ENCODE data around the gene CABLES2.

Gene CABLES2

DNA sequence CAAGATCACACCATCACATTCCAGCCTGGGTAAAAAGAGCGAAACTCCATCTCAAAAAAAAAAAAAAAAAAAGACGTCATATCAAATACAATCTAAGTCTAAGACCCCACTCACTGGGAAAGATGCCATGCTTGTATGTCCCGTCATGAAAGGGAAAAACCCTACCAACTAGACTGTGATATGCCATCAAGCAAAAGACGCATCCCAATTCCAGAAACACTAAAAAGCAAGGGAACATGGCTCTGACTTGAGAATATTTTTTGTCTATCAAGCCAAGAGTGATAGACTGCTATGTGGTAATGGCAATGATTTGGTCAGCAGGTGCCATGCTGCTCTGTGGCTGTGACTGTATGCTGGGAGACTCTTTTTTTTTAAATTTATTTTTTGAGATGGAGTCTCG lies 63.0 kb downstream of the CABLES2 start:
- Histone ChIP-seq H3K27ac (no peak overlapping the region), H3K4me2 (peak overlapping the region; percentile 70), H3K9ac (no peak overlapping the region), H3K4me3 (no peak overlapping the region), H3K9me3 (peaks cover 13% of the 10 kb centered on the region), H3K36me3 (peaks cover 28% of the 10 kb centered on the region), H3K27me3 (no peaks in the 10 kb centered on the region), H4K20me1 (no peaks in the 10 kb centered on the region), H3K4me1 (peaks cover 62% of the 10 kb centered on the region)
- no peak for TF ChIP-seq Cebpa-rat (IDR thresholded peaks at IDR 0.05)

DNA sequence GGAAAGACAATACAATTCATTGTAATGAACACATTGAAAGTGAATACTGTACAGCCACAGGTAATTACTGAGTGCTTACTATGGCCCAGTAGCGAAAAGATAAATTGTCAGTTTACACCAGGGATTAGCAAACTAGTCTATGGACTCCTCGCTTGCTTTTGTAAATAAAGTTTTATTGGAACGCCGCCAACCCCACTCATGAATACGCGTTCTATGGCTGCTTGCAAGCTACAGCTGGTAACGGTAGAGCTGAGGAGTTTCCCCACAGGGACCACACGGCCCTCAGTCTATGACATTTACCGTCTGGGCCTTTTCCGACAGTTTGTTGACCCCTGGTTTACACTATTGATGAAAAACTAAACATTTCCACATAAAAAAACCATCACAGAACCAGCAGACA lies 64.2 kb downstream of the CABLES2 start:
- peaks cover 74% of the 10 kb centered on the region for H3K4me1 ChIP-seq
- H3K27me3 ChIP-seq, result no peaks in the 10 kb centered on the region
- H3K4me3 ChIP-seq, result no peak overlapping the region
- H3K9me3 ChIP-seq, result peaks cover 6% of the 10 kb centered on the region
- peaks cover 27% of the 10 kb centered on the region for H3K36me3 ChIP-seq
- TF ChIP-seq Cebpa-rat (IDR thresholded peaks at IDR 0.05), result no peak
- H3K9ac ChIP-seq, result no peak overlapping the region
- H4K20me1 ChIP-seq, result peaks cover 10% of the 10 kb centered on the region
- H3K4me2 ChIP-seq, result no peak overlapping the region
- H3K27ac ChIP-seq, result no peak overlapping the region

DNA sequence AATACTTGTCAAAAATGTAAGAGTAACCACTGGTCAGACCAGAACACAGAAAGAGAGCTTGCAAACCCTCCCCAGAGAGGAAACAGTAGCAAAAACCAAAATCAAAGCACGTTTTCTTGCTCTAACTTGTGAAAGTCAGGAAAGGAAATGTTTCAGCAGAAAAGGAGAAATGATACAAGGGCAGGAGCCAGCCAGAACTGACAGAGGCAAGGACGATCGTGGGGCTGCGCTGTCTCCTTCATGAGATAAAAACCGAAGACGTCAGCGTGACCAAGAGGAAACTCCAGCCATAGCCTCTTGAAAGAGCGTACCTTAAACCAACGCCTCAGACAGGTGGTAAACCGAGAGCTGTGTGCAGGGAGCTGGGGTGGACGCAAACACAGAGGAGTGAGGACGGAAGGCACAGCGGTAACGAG lies 67.4 kb downstream of the CABLES2 start:
- H3K9me3 ChIP-seq, result peaks cover 6% of the 10 kb centered on the region
- H4K20me1 ChIP-seq, result peaks cover 36% of the 10 kb centered on the region
- H3K4me1 ChIP-seq, result peaks cover 92% of the 10 kb centered on the region
- H3K27ac ChIP-seq, result peak overlapping the region; percentile 69; the same call in 1 of the 2 replicates
- peaks cover 6% of the 10 kb centered on the region; the same call in 1 of the 2 replicates for H3K36me3 ChIP-seq
- no peak for TF ChIP-seq Cebpa-rat (IDR thresholded peaks at IDR 0.05)
- H3K9ac ChIP-seq, result peak overlapping the region; percentile 65
- H3K27me3 ChIP-seq, result no peaks in the 10 kb centered on the region
- H3K4me2 ChIP-seq, result peak overlapping the region; percentile 94
- H3K4me3 ChIP-seq, result peak overlapping the region; percentile 47
